ENCODE measurements around the gene C11orf54. TPM values are rescaled to one million over a fixed set of nuclear protein-coding genes. Genes with fewer than 3 reads are reported as not detected.

C11orf54 gene
- total RNA-seq, 1 experiment from 2014 or later, result 18.0 TPM

- Mint-ChIP-seq H3K36me3 (ENCODE audit: insufficient read depth in 1 of 3, low read depth in 3 of 3) (peaks cover 25 to 72% (median 68%) of the 10 kb centered on the region in 3 experiments; a peak in 6 of 7 replicates), H3K4me3 (no peak overlapping the region)
- peak; percentile 35; the same call in 2 of the 3 replicates for TF ChIP-seq CTCF (conservative IDR thresholded peaks at IDR 0.05)
Observed at GRCh38 chr11:93694109-93694508, 47.4 kb upstream of the C11orf54 start.

More at GRCh38 chr11:93694109-93694508, 47.4 kb upstream of the C11orf54 start:
- Mint-ChIP-seq H3K27ac (no peak overlapping the region), H3K27me3 (ENCODE audit: low read depth) (no peaks in the 10 kb centered on the region), H3K4me1 (no peaks in the 10 kb centered on the region), H3K9me3 (no peaks in the 10 kb centered on the region)
- H3K14ac ChIP-seq (ENCODE audit: insufficient read depth, low read length), result no peak overlapping the region
- no peak overlapping the region for H2BK5ac ChIP-seq (ENCODE audit: insufficient read length, low read length)
- no peak overlapping the region for H3K4ac ChIP-seq (ENCODE audit: low read depth, low read length)
- H3K4me2 ChIP-seq (ENCODE audit: insufficient read depth, insufficient read length, low read length), result no peak overlapping the region
- DNase-seq, result no peak
- H2AFZ ChIP-seq (ENCODE audit: low read length), result no peak overlapping the region
- no CpG with 5 or more reads among the region's 2 CpGs for WGBS (ENCODE audit: extremely low coverage, insufficient read length, low lambda C conversion rate)
- H2AK5ac ChIP-seq (ENCODE audit: insufficient read length, low read length), result no peak overlapping the region
- no peak overlapping the region for H2BK120ac ChIP-seq (ENCODE audit: low read depth, low read length, poor library complexity, severe bottlenecking)
- no peaks in the 10 kb centered on the region for H3K23me2 ChIP-seq (ENCODE audit: insufficient read length, low read depth, low read length, poor library complexity, severe bottlenecking)
- no peak overlapping the region for H3K18ac ChIP-seq (ENCODE audit: insufficient read length, low read depth, low read length)
- no peak overlapping the region for H2BK20ac ChIP-seq (ENCODE audit: low read depth, low read length, poor library complexity, severe bottlenecking)
- no peaks in the 10 kb centered on the region for H3K79me1 ChIP-seq (ENCODE audit: insufficient read depth, low read depth, low read length, poor library complexity, severe bottlenecking)
- H4K91ac ChIP-seq (ENCODE audit: insufficient read length, low read depth, low read length), result no peak overlapping the region
- H4K8ac ChIP-seq (replicated peaks; ENCODE audit: insufficient read length, low read depth, low read length), result no peak overlapping the region
- H2BK15ac ChIP-seq (ENCODE audit: low read depth, low read length), result no peak overlapping the region
- no peaks in the 10 kb centered on the region for H3K9me3 ChIP-seq (ENCODE audit: control insufficient read depth, low read depth, low read length)
- no peaks in the 10 kb centered on the region for H3K27me3 ChIP-seq (ENCODE audit: insufficient read depth, low read length)
- H3K56ac ChIP-seq (ENCODE audit: insufficient read length, low read depth, low read length), result no peak overlapping the region
- no peak overlapping the region for H3K27ac ChIP-seq (ENCODE audit: insufficient read length, low read depth, low read length)
- no peaks in the 10 kb centered on the region for H4K20me1 ChIP-seq (ENCODE audit: control insufficient read depth, insufficient read depth, insufficient read length)
- H3T11ph ChIP-seq (ENCODE audit: low read length), result no peak overlapping the region
- no peaks in the 10 kb centered on the region for H3K79me2 ChIP-seq (ENCODE audit: insufficient read depth, low read length)
- no peaks in the 10 kb centered on the region for H3K4me1 ChIP-seq (ENCODE audit: insufficient read depth, low read length)
- H2BK12ac ChIP-seq (ENCODE audit: insufficient read length, low read depth, low read length), result no peak overlapping the region
- H3K9ac ChIP-seq (ENCODE audit: extremely low read depth, insufficient read length, low read length), result no peak overlapping the region
- H3K23ac ChIP-seq (ENCODE audit: insufficient read length, low read depth, low read length), result no peak overlapping the region
- no peak overlapping the region for H4K5ac ChIP-seq (ENCODE audit: insufficient read length, low read depth, low read length)
